Fibroblast of skin of right quadriceps (primary cell): ENCODE measurements around the gene SASH1.

ENCODE experiments used
- DNase-seq: peaks from one replicate; pipeline ENCODE4 v3.0.0-alpha.2; 2013

The SASH1 gene

DNA sequence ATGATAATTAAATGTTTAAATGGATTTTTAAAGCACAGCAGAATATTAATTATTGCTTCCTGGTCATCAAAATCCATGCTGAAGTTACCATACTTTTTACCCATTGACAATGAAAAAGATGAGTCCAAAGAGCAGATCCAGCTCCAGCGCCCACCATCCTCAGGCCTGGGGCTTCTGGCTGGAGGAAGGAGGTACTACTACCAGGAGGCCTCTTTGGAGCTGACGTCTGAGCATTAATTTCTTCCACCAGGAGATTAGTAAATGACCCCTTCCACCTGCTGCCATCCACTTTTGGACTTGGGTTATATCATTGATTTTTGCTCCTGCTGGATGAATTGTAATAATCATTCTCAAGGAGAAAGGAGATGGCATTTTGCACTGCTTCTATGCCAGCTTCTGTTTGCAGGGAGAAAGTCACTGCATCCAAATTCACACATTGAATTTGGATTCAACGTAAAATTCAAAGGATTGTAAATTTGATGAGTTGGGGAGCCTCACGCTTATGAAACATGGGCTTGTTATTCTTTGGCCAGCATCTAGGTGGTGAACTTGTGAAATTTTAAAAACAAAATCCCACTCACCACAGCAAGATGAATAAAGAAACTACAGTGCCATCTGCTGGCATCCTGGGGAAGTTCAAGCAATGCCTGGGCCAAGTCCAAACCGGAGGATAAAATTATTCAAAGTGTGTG is 121.8 kb downstream of the SASH1 start:
- peak; percentile 75 for DNase-seq

GRCh38 chr6:148465011-148465335 is 122.3 kb downstream of the SASH1 start:
- no peak for DNase-seq

GRCh38 chr6:148465670-148466069 is 123.0 kb downstream of the SASH1 start:
- no peak for DNase-seq

DNA sequence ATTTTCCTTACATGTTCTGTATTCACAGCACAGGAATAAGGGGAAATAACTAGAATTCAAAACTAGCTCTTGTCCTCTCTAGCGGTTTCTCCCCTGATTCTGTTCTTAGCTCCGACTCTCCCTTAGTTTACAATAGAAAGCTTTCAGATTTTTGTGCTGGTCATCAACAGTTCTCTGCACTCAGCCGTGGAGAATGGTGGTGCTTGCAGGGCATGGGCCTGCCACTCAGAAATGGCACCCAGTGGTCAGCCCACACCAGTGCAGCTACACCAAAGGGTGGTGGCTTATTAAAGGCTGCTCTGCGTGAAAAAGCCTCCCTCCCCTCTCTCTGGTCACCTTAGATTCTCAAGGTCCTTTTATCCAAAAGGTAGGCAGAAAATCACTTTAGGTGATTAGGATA is 123.5 kb downstream of the SASH1 start:
- no peak for DNase-seq

- DNase-seq: no peak
These were observed 125.3 kb downstream of the SASH1 start for GRCh38 chr6:148467926-148468325.

- DNase-seq: no peak
These were observed 127.5 kb downstream of the SASH1 start for GRCh38 chr6:148470156-148470555.

DNA sequence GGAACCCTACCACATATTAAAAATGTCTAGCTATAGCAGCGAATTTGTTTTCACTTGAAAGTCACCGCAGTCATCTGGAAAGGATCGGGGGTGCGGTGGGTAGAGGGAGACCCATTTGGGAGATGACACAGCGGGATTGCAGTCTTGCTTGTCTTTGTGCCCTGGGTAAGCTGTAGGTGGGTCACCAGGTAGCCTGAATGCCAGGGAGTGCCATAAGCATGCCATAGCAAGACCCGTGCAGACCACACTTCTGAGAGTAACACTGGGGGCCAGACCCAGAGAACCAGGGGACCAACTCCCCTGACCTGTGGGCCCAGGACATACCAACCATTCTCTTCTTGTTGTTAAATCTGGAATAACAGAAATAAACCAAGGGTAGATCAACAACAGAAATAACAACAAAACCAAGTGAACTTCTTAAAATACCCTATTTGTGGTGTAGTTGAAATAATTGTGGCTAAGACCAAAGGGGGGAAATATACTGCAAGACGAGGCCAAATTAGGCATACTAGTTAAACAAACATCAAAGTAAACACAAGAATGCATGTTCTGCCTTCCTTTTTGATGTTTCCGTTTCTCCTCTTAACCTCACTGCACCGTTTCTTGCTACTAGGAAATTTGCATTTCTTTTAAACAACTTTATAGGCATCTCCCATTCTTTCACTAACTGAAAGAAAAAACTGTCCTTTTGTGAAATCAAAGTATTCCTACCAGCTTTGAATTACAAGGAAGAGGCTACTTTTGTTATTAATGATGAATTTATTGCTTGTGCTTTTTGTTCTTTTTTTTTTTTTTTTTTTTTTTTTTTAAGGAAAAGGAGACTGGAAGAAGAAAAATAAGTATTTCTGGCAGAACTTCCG is 128.2 kb downstream of the SASH1 start:
- DNase-seq: no peak

DNA sequence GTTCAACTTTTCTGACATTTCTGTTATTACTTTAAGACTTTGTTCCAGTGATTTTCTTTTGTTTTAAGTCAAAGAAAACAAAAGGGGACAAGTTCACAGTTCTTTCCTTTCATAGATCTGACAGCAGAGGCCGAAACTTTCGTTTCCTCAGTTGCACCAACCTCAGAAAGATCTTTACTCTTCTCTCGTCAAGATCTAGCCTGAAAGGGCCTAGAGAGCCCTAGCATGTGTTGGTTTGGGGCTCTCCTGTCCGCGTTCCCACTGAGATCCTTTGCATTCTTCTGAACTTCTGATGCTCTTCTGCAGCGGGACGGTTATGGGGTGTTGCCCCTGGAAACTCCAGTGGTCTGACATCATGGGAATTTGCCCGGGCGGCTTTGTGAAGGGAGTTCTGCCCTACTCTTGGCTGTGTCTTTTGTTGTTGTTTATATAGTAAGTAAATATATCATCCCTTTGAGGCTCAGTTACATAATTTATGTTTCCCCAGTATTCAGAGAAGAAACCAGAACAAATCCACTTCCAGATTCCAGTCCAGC is 129.1 kb downstream of the SASH1 start:
- DNase-seq: no peak

DNA sequence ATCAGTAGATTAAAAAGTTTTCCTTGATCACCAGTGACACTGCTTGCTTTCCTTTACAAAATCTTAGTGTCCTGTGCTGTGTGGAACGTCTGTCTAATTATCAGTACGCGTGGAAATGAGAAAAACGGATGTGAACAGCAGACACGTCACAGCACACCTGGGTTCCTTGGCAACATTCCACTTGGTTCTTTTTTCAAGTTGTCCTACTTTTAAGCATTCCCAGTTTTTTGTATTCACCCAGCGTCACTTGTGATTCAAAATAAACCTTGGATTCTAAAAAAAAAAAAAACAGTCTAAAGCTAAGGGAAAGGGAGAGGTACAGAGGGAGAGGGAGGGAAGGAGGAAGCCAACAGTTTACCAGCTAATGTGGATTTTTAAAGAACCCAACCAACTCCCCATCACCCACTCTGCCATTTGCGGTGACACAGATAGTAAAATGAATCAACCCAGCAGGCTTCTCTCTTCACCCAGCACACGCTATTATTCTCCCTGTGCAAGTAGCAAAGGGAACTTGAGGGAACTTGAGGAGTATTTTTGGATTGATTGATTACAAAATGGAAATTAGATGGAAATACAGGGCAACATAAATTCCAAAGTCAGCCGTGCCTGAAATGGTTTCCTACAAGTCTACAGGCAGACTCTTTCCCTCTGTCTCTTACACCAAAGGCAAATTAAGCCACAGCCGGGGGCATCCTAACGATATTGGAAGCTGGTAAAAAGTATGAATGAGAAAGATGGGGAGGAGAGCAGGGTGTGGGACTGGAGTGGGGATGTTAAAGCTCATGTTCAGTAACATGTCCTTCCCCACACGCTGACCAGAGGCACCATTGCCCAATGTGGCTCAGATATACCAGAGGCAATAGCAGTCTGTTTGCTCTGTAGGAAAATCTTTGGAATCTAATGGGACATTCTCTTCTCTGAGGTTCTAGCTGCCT is 129.8 kb downstream of the SASH1 start:
- no peak for DNase-seq

- no peak for DNase-seq
These were observed 136.9 kb downstream of the SASH1 start for GRCh38 chr6:148479497-148479896.

DNA sequence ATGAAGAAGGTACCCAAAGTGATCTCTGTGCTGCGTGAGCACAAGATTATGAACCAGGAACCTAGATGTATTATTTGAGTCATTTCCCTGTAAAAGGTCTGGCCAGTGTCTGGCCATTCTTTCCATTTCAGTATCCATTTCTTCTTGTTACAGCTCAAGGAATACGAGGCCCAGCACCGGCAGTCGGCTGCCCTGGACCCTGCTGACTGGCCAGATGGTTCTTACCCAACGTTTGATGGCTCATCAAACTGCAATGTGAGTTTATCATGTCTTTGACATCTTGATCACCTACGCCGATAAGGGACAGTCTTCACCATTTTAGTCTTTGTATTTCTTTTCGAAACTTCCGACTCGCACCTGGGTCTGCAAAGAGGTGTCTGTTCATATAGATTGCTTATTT is 144.8 kb downstream of the SASH1 start:
- no peak for DNase-seq

DNA sequence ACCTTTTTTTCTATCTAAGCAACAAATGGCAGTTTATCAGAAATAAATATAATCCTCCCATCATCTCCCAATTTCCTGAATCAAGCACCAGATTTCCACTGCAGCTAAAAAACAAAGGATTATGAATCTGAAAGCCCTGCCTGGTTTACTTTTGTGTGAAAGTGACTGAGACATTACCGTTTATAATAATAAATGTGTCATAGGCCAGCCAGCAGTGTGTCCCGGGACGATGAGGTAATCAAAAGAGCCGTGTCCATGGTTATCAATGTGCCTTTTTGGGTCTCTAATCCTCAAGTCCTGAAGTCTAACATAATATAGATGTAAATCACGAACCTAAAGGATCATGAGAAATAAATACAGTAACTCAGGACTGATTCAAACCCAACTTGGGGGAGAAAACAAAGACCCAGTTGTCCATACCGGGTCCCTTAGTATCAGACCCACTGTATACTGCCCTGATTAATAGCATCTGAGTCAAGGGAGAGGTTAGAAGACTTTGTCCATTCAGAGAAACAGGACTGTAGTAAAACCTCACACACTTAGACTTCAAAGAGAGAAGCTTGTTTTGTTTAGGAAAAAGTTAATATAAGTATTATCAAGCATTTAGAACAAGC is 149.1 kb downstream of the SASH1 start:
- DNase-seq: no peak

DNA sequence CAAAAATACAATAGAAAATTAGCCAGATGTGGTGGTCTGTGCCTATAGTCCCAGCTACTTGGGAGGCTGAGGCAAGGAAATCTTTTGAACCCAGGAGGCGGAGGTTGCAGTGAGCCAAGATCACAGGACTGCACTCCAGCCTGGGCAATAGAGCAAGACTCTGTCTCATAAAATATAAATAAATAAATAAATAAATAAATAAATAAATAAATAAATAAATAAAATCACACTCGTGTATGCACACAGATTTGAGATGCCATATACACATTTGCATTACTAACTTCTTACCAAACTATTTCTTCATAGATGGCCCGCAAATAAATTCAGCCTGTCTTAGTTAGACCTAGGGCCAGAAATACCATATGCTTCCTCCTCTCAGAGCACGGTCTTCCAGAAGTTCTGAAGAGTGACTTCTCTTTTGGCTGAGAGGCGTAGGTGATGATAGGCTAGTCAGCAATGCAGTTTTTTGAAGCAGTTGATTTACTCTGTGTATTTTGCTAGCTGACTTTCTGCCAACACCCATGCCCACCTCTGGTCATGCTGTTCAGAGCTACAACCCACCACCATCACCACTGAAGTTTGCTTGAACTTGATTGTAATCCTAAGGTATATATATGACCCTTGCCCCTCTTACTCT is 150.1 kb downstream of the SASH1 start:
- peak; percentile 35 for DNase-seq

GRCh38 chr6:148493424-148493823 is 150.8 kb downstream of the SASH1 start:
- DNase-seq: peak; percentile 28

DNA sequence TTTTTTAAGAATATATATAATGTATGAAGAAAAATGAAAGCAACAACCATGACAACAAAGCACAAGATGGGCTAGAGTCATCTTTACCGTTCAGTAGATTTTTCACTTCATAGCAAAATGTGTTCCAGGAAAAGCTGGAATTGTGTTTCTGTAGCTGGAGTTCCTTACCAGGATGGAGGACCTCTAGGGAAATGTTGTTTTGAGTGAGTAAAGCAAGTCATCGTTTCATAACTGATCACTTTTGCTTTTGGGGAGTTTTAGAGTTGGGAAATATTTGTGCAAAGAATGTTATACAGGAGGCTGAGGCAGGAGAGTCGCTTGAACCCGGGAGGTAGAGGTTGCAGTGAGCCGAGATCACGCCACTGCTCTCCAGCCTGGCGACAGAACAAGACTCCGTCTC is 151.6 kb downstream of the SASH1 start:
- no peak for DNase-seq

GRCh38 chr6:148495029-148495428 is 152.4 kb downstream of the SASH1 start:
- no peak for DNase-seq

- peak; percentile 90 for DNase-seq
These were observed 154.6 kb downstream of the SASH1 start for GRCh38 chr6:148497257-148497656.

- no peak for DNase-seq
These were observed 155.1 kb downstream of the SASH1 start for GRCh38 chr6:148497717-148498116.

DNA sequence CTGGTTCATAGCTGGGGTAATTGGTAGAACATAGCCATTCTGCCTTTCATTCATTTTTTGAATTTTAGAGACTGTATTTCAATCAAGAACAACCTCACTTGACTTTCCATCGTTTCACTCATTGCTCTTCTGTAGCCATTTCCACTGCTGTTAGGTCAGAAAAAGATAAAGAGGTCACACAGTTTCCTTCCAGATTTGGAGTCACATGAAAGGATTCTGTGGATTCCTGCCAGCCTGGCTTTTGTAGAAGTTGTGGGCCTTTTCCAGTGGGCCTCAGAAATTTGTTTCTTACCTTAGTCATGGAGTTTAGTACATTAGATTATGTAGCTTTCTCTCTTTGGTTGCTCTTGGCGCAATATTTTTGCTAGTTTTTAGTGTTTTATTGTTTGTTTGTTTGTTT is 157.8 kb downstream of the SASH1 start:
- no peak for DNase-seq

DNA sequence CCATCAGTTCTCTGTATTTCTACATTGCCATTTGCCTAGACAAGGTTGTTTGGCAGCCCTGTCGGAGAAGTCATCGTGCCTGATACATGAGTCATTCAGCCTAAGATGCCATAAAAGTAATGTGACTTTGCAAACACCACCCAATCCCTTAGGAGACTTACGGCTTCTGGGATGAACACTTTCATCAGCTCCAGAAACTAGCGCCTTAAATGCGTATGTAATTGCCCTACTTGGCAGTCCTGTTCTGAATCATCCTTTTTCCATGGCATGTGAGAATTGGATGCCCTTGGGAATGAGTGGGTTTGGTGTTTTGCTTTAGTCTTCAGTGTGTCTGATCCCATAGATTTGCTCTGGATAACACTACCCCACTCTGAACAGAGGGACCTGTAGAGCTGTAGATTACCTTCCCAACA is 158.5 kb downstream of the SASH1 start:
- DNase-seq: peak; percentile 98

- peak; percentile 86 for DNase-seq
These were observed 159.6 kb downstream of the SASH1 start for GRCh38 chr6:148502083-148502772.

GRCh38 chr6:148502773-148503135 is 160.1 kb downstream of the SASH1 start:
- no peak for DNase-seq
